OCI-LY1 (cell line): Measurements from ENCODE around the gene TRMT44.

ENCODE experiments used
- CTCF ChIP-seq: fragments of 200-600 bp; sonication (generic), shearing (Covaris generic); IDR thresholded peaks from 2 replicates; pipeline ENCODE4 v1.5.1; 2017; ENCODE audit warnings: mild to moderate bottlenecking, antibody characterized with exemption, low read length, moderate library complexity, mixed read lengths
- EZH2 ChIP-seq: fragments of 200-600 bp; sonication (generic), shearing (Covaris generic); IDR thresholded peaks from 2 replicates; pipeline ENCODE4 v1.8.0; 2017; ENCODE audit warnings: borderline replicate concordance, mixed run types, mild to moderate bottlenecking, antibody characterized with exemption, low read length, moderate library complexity, mixed read lengths

GRCh38 chr4:8437281-8437680 is 3.3 kb upstream of the TRMT44 start:
- TF ChIP-seq CTCF (no peak), EZH2 (no peak)
